Cerebellar cortex (tissue), 1 donor: ENCODE measurements around the gene FA2H.
"Not testable (repeated sequence)": the region's sequence is repeated elsewhere in the genome, so short reads cannot be mapped to it uniquely, and the experiment has no call there.

Experiments used
- DNase-seq: peaks from one replicate; pipeline ENCODE4 v3.0.0-alpha.2; 2015; ENCODE audit warnings: low spot score

Gene FA2H

DNA sequence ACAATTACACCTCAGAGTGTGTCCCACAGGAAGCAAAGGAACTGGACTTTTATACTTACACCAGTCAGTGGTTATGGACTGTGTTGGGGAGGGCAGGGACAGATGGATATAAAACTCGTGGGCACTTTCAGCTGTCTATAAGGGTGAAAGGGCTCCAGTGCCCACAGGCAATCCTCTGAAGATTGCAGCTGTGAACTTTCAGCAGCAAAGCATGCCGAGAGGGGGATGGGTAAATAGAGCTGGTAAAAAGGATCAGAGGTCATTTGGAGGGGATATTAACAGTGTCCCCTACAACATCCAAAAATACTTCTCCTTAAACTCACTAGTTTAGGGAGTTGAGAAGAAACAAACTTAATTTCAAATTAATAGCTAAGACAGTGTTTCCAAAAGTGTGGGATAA, 94.6 kb downstream of the FA2H start:
- no peak for DNase-seq

DNA sequence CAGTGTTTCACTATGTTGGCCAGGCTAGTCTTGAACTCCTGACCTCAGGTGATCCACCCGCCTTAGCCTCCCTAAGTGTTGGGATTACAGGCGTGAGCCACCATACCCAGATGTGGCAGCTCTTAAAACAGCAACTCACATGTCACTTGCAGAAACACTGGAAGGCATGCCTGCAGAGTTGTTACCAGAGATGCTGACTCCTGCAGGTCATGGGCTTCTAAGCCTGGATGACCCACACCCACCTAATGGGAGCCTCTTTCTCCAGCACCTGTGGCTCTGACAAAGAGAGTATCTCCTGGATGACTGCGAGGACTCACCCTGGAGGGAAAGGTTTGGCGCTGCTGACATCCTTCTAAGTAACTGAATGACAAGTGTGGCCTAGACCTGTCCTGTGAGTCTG, 96.8 kb downstream of the FA2H start:
- DNase-seq = no peak

DNA sequence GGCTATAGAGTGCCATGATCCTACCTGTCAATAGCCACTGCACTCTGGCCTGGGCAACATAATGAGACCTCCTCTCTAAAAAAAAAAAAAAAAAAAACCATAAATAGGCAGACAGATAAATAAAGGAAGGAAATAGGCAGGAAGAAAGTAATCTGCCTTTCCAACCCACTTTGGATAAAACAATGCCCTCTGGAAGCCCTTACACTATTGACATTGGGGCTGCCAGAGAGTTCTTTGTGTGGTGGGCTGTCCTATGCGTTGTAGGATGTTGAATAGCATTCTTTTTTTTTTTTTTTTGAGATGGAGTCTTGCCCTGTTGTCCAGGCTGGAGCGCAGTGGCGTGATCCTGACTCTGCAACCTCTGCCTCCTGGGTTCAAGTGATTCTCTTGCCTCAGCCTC, 100.7 kb downstream of the FA2H start:
- DNase-seq = no peak

DNA sequence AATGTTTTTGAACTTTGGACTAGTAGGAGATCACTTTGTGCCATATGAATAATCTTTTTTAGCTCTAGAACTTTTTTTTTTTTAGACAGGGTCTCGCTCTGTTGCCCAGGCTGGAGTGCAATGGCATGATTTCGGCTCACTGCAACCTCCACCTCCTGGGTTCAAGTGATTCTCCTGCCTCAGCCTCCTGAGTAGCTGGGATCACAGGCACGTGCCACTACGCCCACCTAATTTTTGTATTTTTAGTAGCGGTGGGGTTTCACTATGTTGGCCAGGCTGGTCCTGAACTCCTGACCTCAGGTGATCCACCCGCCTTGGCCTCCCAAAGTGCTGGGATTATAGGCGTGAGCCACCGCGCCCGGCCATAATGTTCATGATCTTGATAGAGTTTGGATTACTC, 105.7 kb downstream of the FA2H start:
- not testable (repeated sequence) for DNase-seq

DNA sequence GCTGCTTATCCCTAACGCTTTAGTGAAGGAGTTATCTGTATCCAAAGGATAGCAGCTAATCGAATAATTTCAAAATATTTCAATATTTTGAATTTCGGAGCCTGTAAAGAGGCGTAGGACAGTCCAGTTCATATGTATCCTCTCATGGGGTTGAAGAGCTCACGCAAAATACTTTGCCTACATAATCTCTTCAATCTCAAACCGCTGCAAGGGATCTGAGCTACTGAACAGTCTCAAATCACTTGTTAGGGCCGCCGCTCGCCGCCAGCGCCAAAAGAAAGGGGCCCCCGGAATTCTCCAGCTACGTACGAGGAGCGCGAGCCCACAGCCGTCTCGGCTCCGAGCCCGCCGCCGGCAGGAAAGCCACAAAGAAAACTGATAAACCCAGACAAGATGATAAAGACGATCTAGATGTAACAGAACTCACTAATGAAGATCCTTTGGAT, 107.3 kb downstream of the FA2H start:
- peak; percentile 26 for DNase-seq

DNA sequence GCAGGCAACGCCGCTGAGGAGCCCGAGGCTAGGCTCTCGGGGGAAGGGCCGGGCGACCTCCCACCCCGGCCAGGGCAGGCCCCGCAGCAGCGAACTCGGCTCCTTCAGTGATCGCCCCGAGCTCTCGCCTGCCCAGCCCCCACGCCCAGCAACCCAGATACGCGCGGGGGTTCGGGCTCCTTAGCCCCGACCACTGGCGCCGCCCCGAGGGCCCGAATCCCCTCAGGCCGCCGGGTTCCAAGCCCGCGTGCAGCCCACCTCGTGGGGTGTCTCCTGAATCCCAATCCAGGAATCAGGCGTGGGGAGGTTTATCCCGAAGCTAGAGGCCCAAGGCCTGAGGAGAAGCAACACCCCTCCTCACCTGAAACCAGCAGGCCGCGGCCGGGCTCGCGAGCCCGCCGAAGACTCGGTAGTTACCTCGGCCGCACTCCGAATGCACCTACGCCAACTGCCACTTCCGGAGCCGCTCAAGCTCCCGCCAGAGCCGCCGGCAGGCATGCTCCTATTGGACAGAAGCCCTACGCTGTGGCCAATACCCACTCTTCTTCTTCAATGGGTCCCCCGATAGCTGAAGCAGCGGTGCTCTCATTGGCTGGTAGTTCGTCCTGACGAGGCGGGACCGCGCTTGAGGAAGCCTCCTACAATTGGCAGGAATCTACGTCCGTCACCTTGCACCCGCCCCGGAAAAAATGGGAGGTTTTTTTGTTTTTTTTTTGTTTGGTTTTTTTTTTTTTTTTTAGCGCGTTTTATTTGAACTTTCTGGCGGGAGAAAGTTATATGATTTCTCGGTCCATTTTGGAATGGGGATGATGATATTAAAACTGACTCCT, 108.0 kb downstream of the FA2H start, which contains the start of gene RFWD3:
Gene RFWD3, minus strand, starts transcription at position 453 of the 830 bp plus-strand sequence. CDS start 5,428 bp downstream, outside the sequence.
- DNase-seq = peak; percentile 99

DNA sequence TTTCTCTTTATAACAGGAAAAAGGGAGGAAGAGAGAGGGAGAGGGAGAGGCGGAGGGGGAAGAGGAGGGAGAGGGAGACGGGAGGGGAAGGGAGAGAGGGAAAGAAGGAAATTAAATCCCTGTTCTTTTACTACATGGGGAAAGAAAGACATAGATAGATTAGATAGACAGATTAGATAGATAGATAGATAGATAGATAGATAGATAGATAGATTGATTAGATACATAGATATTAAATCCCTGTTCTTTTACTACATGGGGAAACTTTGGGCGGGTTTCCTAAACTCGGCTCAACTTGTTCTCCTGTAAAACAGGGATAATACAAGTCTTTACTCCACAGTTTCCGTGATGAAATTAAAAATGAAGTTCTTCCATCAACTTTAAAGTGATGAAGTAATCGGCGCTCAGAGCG, 108.6 kb downstream of the FA2H start:
- DNase-seq = no peak
